Measurements from ENCODE around the gene TMED10. TPM values are rescaled to one million over a fixed set of nuclear protein-coding genes. Genes with fewer than 3 reads are reported as not detected.

TMED10 gene
- total and polyA plus RNA-seq, 5 donors, result 141 to 333 (median 291) TPM

- Histone ChIP-seq H3K27ac (ENCODE audit: low read length) (peak overlapping the region; percentile 25), H3K4me1 (ENCODE audit: control insufficient read depth, insufficient read depth, low read length) (peaks cover 9% of the 10 kb centered on the region), H3K27me3 (ENCODE audit: control insufficient read depth, insufficient read depth) (no peaks in the 10 kb centered on the region), H3K4me3 (ENCODE audit: low read length) (no peak overlapping the region), H3K9me3 (ENCODE audit: control insufficient read depth, low read length) (no peaks in the 10 kb centered on the region)
- DNase-seq (no peak), ATAC-seq (no peak)
- intact Hi-C loops (cut with DNase I), result no loop called here
- WGBS, result 69% methylated on average over 1 of the region's 1 CpG
Measured at GRCh38 chr14:75142494-75142893, 33.9 kb downstream of the TMED10 start.

DNA sequence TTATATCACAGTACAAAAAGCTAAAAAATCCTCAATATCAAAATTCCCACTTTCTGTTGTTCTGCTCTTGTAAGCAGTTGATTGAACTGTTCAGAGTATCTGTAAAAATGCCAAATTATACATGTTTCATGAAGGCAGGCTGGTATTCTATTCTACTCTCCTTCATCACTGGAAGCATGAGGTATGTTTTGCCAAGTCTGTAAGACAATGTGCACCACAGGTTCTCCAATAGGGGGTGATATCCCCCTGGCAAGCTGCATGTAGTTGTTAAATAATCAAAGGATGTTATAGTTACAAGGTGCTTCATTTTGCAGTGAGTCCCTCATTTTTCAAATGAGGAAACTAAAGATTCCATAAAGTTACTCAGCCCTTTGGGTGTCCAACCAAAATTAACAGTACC, 34.4 kb downstream of the TMED10 start:
- no peak for DNase-seq
- Histone ChIP-seq H3K4me1 (ENCODE audit: control insufficient read depth, insufficient read depth, low read length) (peaks cover 5% of the 10 kb centered on the region), H3K27me3 (ENCODE audit: control insufficient read depth, insufficient read depth) (no peaks in the 10 kb centered on the region), H3K9me3 (ENCODE audit: control insufficient read depth, low read length) (no peaks in the 10 kb centered on the region), H3K27ac (ENCODE audit: low read length) (peak overlapping the region; percentile 25), H3K4me3 (ENCODE audit: low read length) (no peak overlapping the region)
- ATAC-seq, result peak in 1 of 2 donors; percentile 38
- intact Hi-C loops (cut with DNase I), result no loop called here

DNA sequence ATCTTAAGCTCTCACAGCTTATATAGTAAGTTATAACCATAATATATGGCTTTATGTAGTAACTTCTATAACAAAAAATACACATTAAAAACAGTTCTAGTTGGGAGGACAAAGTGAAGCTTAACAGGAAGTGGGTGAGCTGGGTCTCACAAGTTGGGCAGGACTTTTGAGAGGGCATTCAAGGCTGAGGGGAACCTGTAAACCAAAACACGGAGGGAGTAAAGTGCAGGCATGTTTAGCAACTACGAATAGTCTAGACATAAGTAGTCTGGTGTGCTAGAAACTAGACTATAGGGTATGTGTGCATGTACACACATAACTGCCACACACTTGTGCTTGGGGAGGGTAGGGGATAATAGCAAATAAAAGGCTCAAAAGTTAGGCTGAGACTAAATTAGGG, 35.4 kb downstream of the TMED10 start:
- no peak overlapping the region for H3K27ac ChIP-seq (ENCODE audit: low read length)
- no peaks in the 10 kb centered on the region for H3K9me3 ChIP-seq (ENCODE audit: control insufficient read depth, low read length)
- WGBS, result 78% methylated on average over 2 of the region's 2 CpGs
- H3K4me3 ChIP-seq (ENCODE audit: low read length), result no peak overlapping the region
- peaks cover 5% of the 10 kb centered on the region for H3K4me1 ChIP-seq (ENCODE audit: control insufficient read depth, insufficient read depth, low read length)
- DNase-seq, result no peak
- no peaks in the 10 kb centered on the region for H3K27me3 ChIP-seq (ENCODE audit: control insufficient read depth, insufficient read depth)
- ATAC-seq, result no peak
- intact Hi-C loops (cut with DNase I), result no loop called here

DNA sequence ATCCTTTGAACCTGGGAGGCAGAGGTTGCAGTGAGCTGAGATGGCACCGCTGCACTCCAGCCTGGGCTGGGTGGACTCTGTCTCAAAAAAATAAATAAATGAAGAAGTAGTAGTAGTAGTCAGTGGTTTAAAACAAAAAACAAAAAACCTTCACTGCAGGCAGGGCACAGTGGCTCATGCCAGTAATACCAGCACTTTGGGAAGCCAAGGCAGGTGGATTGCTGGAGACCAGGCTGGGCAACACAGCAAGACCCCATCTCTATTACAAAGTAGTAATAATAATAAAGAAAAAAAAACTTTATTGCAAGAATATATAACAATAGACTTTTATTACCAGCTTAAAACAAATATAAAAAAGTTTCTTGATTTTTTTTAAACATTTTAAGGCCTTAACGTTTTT, 35.8 kb downstream of the TMED10 start:
- Histone ChIP-seq H3K9me3 (ENCODE audit: control insufficient read depth, low read length) (no peaks in the 10 kb centered on the region), H3K4me3 (ENCODE audit: low read length) (no peak overlapping the region), H3K27me3 (ENCODE audit: control insufficient read depth, insufficient read depth) (no peaks in the 10 kb centered on the region), H3K4me1 (ENCODE audit: control insufficient read depth, insufficient read depth, low read length) (peaks cover 5% of the 10 kb centered on the region), H3K27ac (ENCODE audit: low read length) (no peak overlapping the region)
- intact Hi-C loops (cut with DNase I), result no loop called here
- WGBS, result 89% methylated on average over 2 of the region's 2 CpGs
- DNase-seq, result no peak
- ATAC-seq, result no peak

- no peak for ATAC-seq
- no peaks in the 10 kb centered on the region for H3K27me3 ChIP-seq (ENCODE audit: control insufficient read depth, insufficient read depth)
- H3K9me3 ChIP-seq (ENCODE audit: control insufficient read depth, low read length), result no peaks in the 10 kb centered on the region
- no peak for DNase-seq
- 96% methylated on average over 2 of the region's 2 CpGs for WGBS
- intact Hi-C loops (cut with DNase I), result loop anchor here in 1 of 4 donors (10.0 kb wide), 1 partner anchor 356 kb away; no protein-coding TSS in a partner anchor
- H3K4me1 ChIP-seq (ENCODE audit: control insufficient read depth, insufficient read depth, low read length), result peaks cover 2% of the 10 kb centered on the region
- no peak overlapping the region for H3K4me3 ChIP-seq (ENCODE audit: low read length)
- H3K27ac ChIP-seq (ENCODE audit: low read length), result no peak overlapping the region
Measured at GRCh38 chr14:75139185-75139584, 37.2 kb downstream of the TMED10 start.

GRCh38 chr14:75138492-75138891, 37.9 kb downstream of the TMED10 start:
- Histone ChIP-seq H3K27me3 (ENCODE audit: control insufficient read depth, insufficient read depth) (no peaks in the 10 kb centered on the region), H3K27ac (ENCODE audit: low read length) (no peak overlapping the region), H3K9me3 (ENCODE audit: control insufficient read depth, low read length) (no peaks in the 10 kb centered on the region), H3K4me3 (ENCODE audit: low read length) (no peak overlapping the region), H3K4me1 (ENCODE audit: control insufficient read depth, insufficient read depth, low read length) (no peaks in the 10 kb centered on the region)
- intact Hi-C loops (cut with DNase I), result loop anchor here in 1 of 4 donors (10.0 kb wide), 1 partner anchor 356 kb away; no protein-coding TSS in a partner anchor
- WGBS, result 51% methylated on average over 1 of the region's 1 CpG
- no peak for DNase-seq
- ATAC-seq, result peak in 1 of 2 donors; percentile 25

GRCh38 chr14:75134644-75135043, 41.8 kb downstream of the TMED10 start:
- H3K27ac ChIP-seq (ENCODE audit: low read length), result no peak overlapping the region
- ATAC-seq (no peak), DNase-seq (no peak)
- no peak overlapping the region for H3K4me3 ChIP-seq (ENCODE audit: low read length)
- H3K27me3 ChIP-seq (ENCODE audit: control insufficient read depth, insufficient read depth), result no peaks in the 10 kb centered on the region
- intact Hi-C loops (cut with DNase I), result loop anchor here in 3 of 4 donors (2.0 to 10.0 kb wide), 4 partner anchors 163 to 360 kb away; no protein-coding TSS in a partner anchor
- no peaks in the 10 kb centered on the region for H3K9me3 ChIP-seq (ENCODE audit: control insufficient read depth, low read length)
- H3K4me1 ChIP-seq (ENCODE audit: control insufficient read depth, insufficient read depth, low read length), result no peaks in the 10 kb centered on the region
- WGBS, result 80% methylated on average over 6 of the region's 6 CpGs

GRCh38 chr14:75133597-75133996, 42.8 kb downstream of the TMED10 start:
- H3K27me3 ChIP-seq (ENCODE audit: control insufficient read depth, insufficient read depth), result no peaks in the 10 kb centered on the region
- H3K4me1 ChIP-seq (ENCODE audit: control insufficient read depth, insufficient read depth, low read length), result no peaks in the 10 kb centered on the region
- ATAC-seq (no peak), DNase-seq (no peak)
- WGBS, result 74% methylated on average over 2 of the region's 2 CpGs
- no peaks in the 10 kb centered on the region for H3K9me3 ChIP-seq (ENCODE audit: control insufficient read depth, low read length)
- H3K4me3 ChIP-seq (ENCODE audit: low read length), result no peak overlapping the region
- intact Hi-C loops (cut with DNase I), result loop anchor here in 3 of 4 donors (2.0 to 10.0 kb wide), 4 partner anchors 163 to 361 kb away; no protein-coding TSS in a partner anchor
- no peak overlapping the region for H3K27ac ChIP-seq (ENCODE audit: low read length)

DNA sequence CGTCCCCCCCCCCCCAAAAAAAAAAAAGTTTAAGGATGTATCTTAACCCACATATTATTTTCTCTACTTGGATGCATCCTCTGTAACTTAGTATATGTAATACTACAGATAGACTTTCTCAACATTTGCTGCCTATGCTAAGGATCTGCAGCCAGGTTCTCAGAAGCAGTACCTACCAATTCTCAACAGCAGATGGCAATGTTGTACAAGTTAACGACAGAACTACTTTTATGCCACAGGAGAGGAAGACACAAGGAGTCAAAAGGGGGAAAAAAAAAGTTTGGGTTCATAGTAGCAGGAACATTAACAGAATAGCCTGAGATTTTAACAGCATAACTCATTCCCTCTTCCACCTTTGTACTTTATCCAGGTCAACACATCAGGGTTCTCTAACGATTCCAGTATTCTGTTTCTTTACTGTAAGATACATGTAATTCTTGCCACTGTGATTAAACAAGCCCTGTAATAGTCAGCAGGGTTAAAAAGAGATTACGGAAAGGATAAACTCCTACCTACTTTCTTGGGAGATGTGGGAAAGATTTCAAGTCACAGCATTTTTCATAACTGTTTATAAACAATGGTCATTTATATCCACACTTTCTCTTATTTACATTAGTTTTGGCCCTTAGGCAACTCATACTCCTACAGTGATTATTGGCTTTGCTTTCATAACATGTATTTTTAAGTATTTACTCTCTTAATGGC, 43.9 kb downstream of the TMED10 start:
- H3K4me3 ChIP-seq (ENCODE audit: low read length), result no peak overlapping the region
- no peak overlapping the region for H3K27ac ChIP-seq (ENCODE audit: low read length)
- ATAC-seq (peak; percentile 68 to 78), DNase-seq (no peak)
- 39% methylated on average over 4 of the region's 4 CpGs for WGBS
- intact Hi-C loops (cut with DNase I), result loop anchor here in 3 of 4 donors (2.0 to 10.0 kb wide), 4 partner anchors 164 to 362 kb away; no protein-coding TSS in a partner anchor
- H3K9me3 ChIP-seq (ENCODE audit: control insufficient read depth, low read length), result no peaks in the 10 kb centered on the region
- no peaks in the 10 kb centered on the region for H3K27me3 ChIP-seq (ENCODE audit: control insufficient read depth, insufficient read depth)
- H3K4me1 ChIP-seq (ENCODE audit: control insufficient read depth, insufficient read depth, low read length), result peaks cover 2% of the 10 kb centered on the region

GRCh38 chr14:75128596-75128990, 47.8 kb downstream of the TMED10 start:
- intact Hi-C loops (cut with DNase I), result loop anchor here in 1 of 4 donors (10.0 kb wide), 1 partner anchor 356 kb away; no protein-coding TSS in a partner anchor
- no peak for DNase-seq
- peaks cover 2% of the 10 kb centered on the region for H3K4me1 ChIP-seq (ENCODE audit: control insufficient read depth, insufficient read depth, low read length)

DNA sequence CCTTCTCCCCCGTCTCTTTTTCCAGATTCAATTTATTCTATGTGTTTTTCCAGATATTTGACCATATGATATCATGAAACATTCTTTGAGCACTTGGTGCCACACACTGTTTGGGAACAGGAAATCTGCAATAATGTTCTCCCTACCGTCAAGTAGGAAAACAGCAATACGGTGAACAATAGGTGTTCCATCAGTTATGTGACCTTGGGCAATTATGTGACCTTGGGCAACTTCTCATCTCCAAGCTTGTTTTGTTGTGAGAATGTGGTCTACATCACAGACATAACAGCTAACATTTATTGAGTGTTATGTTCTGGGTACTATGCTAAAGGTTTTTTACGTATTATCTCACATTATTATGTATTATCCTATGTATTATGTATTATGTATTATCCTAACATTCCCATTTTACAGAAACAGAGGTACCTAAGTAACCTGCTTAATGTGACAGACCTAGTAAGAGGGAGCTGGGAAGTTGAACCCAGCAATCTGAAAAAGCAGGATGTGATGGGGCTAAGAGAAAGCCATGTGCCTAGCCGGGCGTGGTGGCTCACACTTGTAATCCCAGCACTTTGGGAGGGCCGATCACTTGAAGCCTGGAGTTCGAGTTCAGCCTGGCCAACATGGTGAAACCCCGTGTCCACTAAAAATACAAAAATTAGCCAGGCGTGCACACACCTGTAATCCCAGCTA, 48.4 kb downstream of the TMED10 start:
- Histone ChIP-seq H3K27ac (ENCODE audit: low read length) (no peak overlapping the region), H3K4me3 (ENCODE audit: low read length) (peak overlapping the region; percentile 59), H3K4me1 (ENCODE audit: control insufficient read depth, insufficient read depth, low read length) (peaks cover 2% of the 10 kb centered on the region), H3K9me3 (ENCODE audit: control insufficient read depth, low read length) (no peaks in the 10 kb centered on the region), H3K27me3 (ENCODE audit: control insufficient read depth, insufficient read depth) (no peaks in the 10 kb centered on the region)
- ATAC-seq, result no peak
- intact Hi-C loops (cut with DNase I), result loop anchor here in 1 of 4 donors (10.0 kb wide), 1 partner anchor 357 kb away; no protein-coding TSS in a partner anchor
- WGBS, result 70% methylated on average over 10 of the region's 10 CpGs
- DNase-seq, result no peak

More at GRCh38 chr14:75128596-75128990, 47.8 kb downstream of the TMED10 start:
- H3K4me3 ChIP-seq (ENCODE audit: low read length), result no peak overlapping the region
- H3K27ac ChIP-seq (ENCODE audit: low read length), result no peak overlapping the region
- no peaks in the 10 kb centered on the region for H3K9me3 ChIP-seq (ENCODE audit: control insufficient read depth, low read length)
- WGBS, result 91% methylated on average over 5 of the region's 5 CpGs
- H3K27me3 ChIP-seq (ENCODE audit: control insufficient read depth, insufficient read depth), result no peaks in the 10 kb centered on the region
- ATAC-seq, result no peak

Measured in right cardiac atrium (tissue), 5 donors.